ENCODE results near the gene DERL2.
A peak's percentile ranks its signal among the peaks of the same experiment; 100 is the strongest.

The DERL2 gene

GRCh38 chr17:5500247-5500588 is 14.2 kb upstream of the DERL2 start:
- H3K4me3 ChIP-seq (ENCODE audit: low read length) = peak overlapping the region; percentile 90
- no peaks in the 10 kb centered on the region for H3K36me3 ChIP-seq (ENCODE audit: insufficient read depth, low read depth, low read length)
- H3K27ac ChIP-seq (ENCODE audit: low read length) = no peak overlapping the region
- H3K9ac ChIP-seq (ENCODE audit: low read depth, low read length) = peak overlapping the region; percentile 63; the same call in 1 of the 2 replicates
- peaks cover 6% of the 10 kb centered on the region; the same call in 1 of the 2 replicates for H3K4me1 ChIP-seq (ENCODE audit: insufficient read depth, low read length)
- H3K27me3 ChIP-seq (ENCODE audit: insufficient read depth, low read length) = peaks cover 47% of the 10 kb centered on the region
- no peaks in the 10 kb centered on the region for H3K9me3 ChIP-seq (ENCODE audit: insufficient read depth, low read depth, low read length)

GRCh38 chr17:5499476-5500231 is 13.7 kb upstream of the DERL2 start:
- Histone ChIP-seq H3K4me3 (ENCODE audit: low read length) (peak overlapping the region; percentile 90), H3K27me3 (ENCODE audit: insufficient read depth, low read length) (peaks cover 47% of the 10 kb centered on the region), H3K4me1 (ENCODE audit: insufficient read depth, low read length) (peaks cover 6% of the 10 kb centered on the region; the same call in 1 of the 2 replicates), H3K9me3 (ENCODE audit: insufficient read depth, low read depth, low read length) (no peaks in the 10 kb centered on the region), H3K27ac (ENCODE audit: low read length) (no peak overlapping the region), H3K9ac (ENCODE audit: low read depth, low read length) (peak overlapping the region; percentile 63; the same call in 1 of the 2 replicates), H3K36me3 (ENCODE audit: insufficient read depth, low read depth, low read length) (no peaks in the 10 kb centered on the region)

GRCh38 chr17:5492970-5493369 is 7.0 kb upstream of the DERL2 start:
- no peak overlapping the region for H3K9ac ChIP-seq (ENCODE audit: low read depth, low read length)
- H3K27me3 ChIP-seq (ENCODE audit: insufficient read depth, low read length) = peaks cover 7% of the 10 kb centered on the region
- H3K27ac ChIP-seq (ENCODE audit: low read length) = no peak overlapping the region
- no peaks in the 10 kb centered on the region for H3K4me1 ChIP-seq (ENCODE audit: insufficient read depth, low read length)
- H3K36me3 ChIP-seq (ENCODE audit: insufficient read depth, low read depth, low read length) = peaks cover 29% of the 10 kb centered on the region
- no peaks in the 10 kb centered on the region for H3K9me3 ChIP-seq (ENCODE audit: insufficient read depth, low read depth, low read length)
- H3K4me3 ChIP-seq (ENCODE audit: low read length) = no peak overlapping the region

GRCh38 chr17:5488752-5489151 is 2.8 kb upstream of the DERL2 start:
- Histone ChIP-seq H3K9ac (ENCODE audit: low read depth, low read length) (no peak overlapping the region), H3K27me3 (ENCODE audit: insufficient read depth, low read length) (no peaks in the 10 kb centered on the region), H3K36me3 (ENCODE audit: insufficient read depth, low read depth, low read length) (peaks cover 47% of the 10 kb centered on the region), H3K4me3 (ENCODE audit: low read length) (no peak overlapping the region), H3K4me1 (ENCODE audit: insufficient read depth, low read length) (peaks cover 2% of the 10 kb centered on the region; the same call in 1 of the 2 replicates), H3K9me3 (ENCODE audit: insufficient read depth, low read depth, low read length) (no peaks in the 10 kb centered on the region), H3K27ac (ENCODE audit: low read length) (no peak overlapping the region)

GRCh38 chr17:5486206-5487124 is 487 bp upstream of the DERL2 start, which contains the start of gene MIS12:
TSS of gene MIS12 (plus strand) at chr17:5486566. CDS start at chr17:5488863, 2,297 bp downstream.
- H3K9ac ChIP-seq (ENCODE audit: low read depth, low read length) = peak within 1 kb of the TSS; percentile 97

GRCh38 chr17:5481451-5481850 is 4.5 kb downstream of the DERL2 start:
- Histone ChIP-seq H3K36me3 (ENCODE audit: insufficient read depth, low read depth, low read length) (peaks cover 83% of the 10 kb centered on the region), H3K27ac (ENCODE audit: low read length) (no peak overlapping the region), H3K9ac (ENCODE audit: low read depth, low read length) (no peak overlapping the region), H3K9me3 (ENCODE audit: insufficient read depth, low read depth, low read length) (no peaks in the 10 kb centered on the region), H3K4me3 (ENCODE audit: low read length) (no peak overlapping the region), H3K27me3 (ENCODE audit: insufficient read depth, low read length) (no peaks in the 10 kb centered on the region), H3K4me1 (ENCODE audit: insufficient read depth, low read length) (no peaks in the 10 kb centered on the region)

More at GRCh38 chr17:5486206-5487124, 487 bp upstream of the DERL2 start, which contains the start of gene MIS12:
- Histone ChIP-seq H3K9me3 (ENCODE audit: insufficient read depth, low read depth, low read length) (no peaks in the 10 kb centered on the region), H3K4me1 (ENCODE audit: insufficient read depth, low read length) (peaks cover 2% of the 10 kb centered on the region; the same call in 1 of the 2 replicates), H3K4me3 (ENCODE audit: low read length) (peak within 1 kb of the TSS; percentile 92), H3K27ac (ENCODE audit: low read length) (peak within 1 kb of the TSS; percentile 74), H3K36me3 (ENCODE audit: insufficient read depth, low read depth, low read length) (peaks cover 68% of the 10 kb centered on the region), H3K27me3 (ENCODE audit: insufficient read depth, low read length) (no peaks in the 10 kb centered on the region)

GRCh38 chr17:5480962-5481361 is 5.0 kb downstream of the DERL2 start:
- Histone ChIP-seq H3K27ac (ENCODE audit: low read length) (no peak overlapping the region), H3K4me3 (ENCODE audit: low read length) (no peak overlapping the region), H3K9me3 (ENCODE audit: insufficient read depth, low read depth, low read length) (no peaks in the 10 kb centered on the region), H3K36me3 (ENCODE audit: insufficient read depth, low read depth, low read length) (peaks cover 87% of the 10 kb centered on the region), H3K4me1 (ENCODE audit: insufficient read depth, low read length) (no peaks in the 10 kb centered on the region), H3K9ac (ENCODE audit: low read depth, low read length) (no peak overlapping the region), H3K27me3 (ENCODE audit: insufficient read depth, low read length) (no peaks in the 10 kb centered on the region)

GRCh38 chr17:5478992-5479391 is 7.0 kb downstream of the DERL2 start:
- Histone ChIP-seq H3K9ac (ENCODE audit: low read depth, low read length) (no peak overlapping the region), H3K4me3 (ENCODE audit: low read length) (no peak overlapping the region), H3K4me1 (ENCODE audit: insufficient read depth, low read length) (no peaks in the 10 kb centered on the region), H3K36me3 (ENCODE audit: insufficient read depth, low read depth, low read length) (peaks cover 95% of the 10 kb centered on the region), H3K27me3 (ENCODE audit: insufficient read depth, low read length) (no peaks in the 10 kb centered on the region), H3K9me3 (ENCODE audit: insufficient read depth, low read depth, low read length) (no peaks in the 10 kb centered on the region), H3K27ac (ENCODE audit: low read length) (no peak overlapping the region)

GRCh38 chr17:5473906-5474305 is 12.1 kb downstream of the DERL2 start:
- H3K9me3 ChIP-seq (ENCODE audit: insufficient read depth, low read depth, low read length) = no peaks in the 10 kb centered on the region
- no peak overlapping the region for H3K27ac ChIP-seq (ENCODE audit: low read length)
- no peaks in the 10 kb centered on the region for H3K27me3 ChIP-seq (ENCODE audit: insufficient read depth, low read length)
- no peaks in the 10 kb centered on the region for H3K4me1 ChIP-seq (ENCODE audit: insufficient read depth, low read length)
- peaks cover 67% of the 10 kb centered on the region for H3K36me3 ChIP-seq (ENCODE audit: insufficient read depth, low read depth, low read length)
- H3K4me3 ChIP-seq (ENCODE audit: low read length) = no peak overlapping the region
- H3K9ac ChIP-seq (ENCODE audit: low read depth, low read length) = no peak overlapping the region

GRCh38 chr17:5472511-5472910 is 13.5 kb downstream of the DERL2 start:
- H3K27ac ChIP-seq (ENCODE audit: low read length) = no peak overlapping the region
- no peaks in the 10 kb centered on the region for H3K9me3 ChIP-seq (ENCODE audit: insufficient read depth, low read depth, low read length)
- no peak overlapping the region for H3K9ac ChIP-seq (ENCODE audit: low read depth, low read length)
- no peak overlapping the region for H3K4me3 ChIP-seq (ENCODE audit: low read length)
- peaks cover 53% of the 10 kb centered on the region for H3K36me3 ChIP-seq (ENCODE audit: insufficient read depth, low read depth, low read length)
- H3K27me3 ChIP-seq (ENCODE audit: insufficient read depth, low read length) = no peaks in the 10 kb centered on the region
- no peaks in the 10 kb centered on the region for H3K4me1 ChIP-seq (ENCODE audit: insufficient read depth, low read length)

- Histone ChIP-seq H3K9ac (ENCODE audit: low read depth, low read length) (peak overlapping the region; percentile 99), H3K4me1 (ENCODE audit: insufficient read depth, low read length) (peaks cover 11% of the 10 kb centered on the region), H3K27me3 (ENCODE audit: insufficient read depth, low read length) (no peaks in the 10 kb centered on the region), H3K9me3 (ENCODE audit: insufficient read depth, low read depth, low read length) (no peaks in the 10 kb centered on the region), H3K36me3 (ENCODE audit: insufficient read depth, low read depth, low read length) (peaks cover 45% of the 10 kb centered on the region), H3K27ac (ENCODE audit: low read length) (peak overlapping the region; percentile 75), H3K4me3 (ENCODE audit: low read length) (peak overlapping the region; percentile 100)
These were observed 17.9 kb downstream of the DERL2 start for GRCh38 chr17:5468075-5468473.

Data from iPS-20b (cell line).